CD4-positive, CD25-positive, alpha-beta regulatory T cell (primary cell): Measurements from ENCODE around the gene DPP10. TPM values are rescaled to one million over a fixed set of nuclear protein-coding genes. Genes with fewer than 3 reads are reported as not detected.

ENCODE experiments used
- ATAC-seq, 2 donors: fragments of 150-1000 bp; cut with Tn5 transposase; one replicate each; pipeline ENCODE4 v1.10.0; 2021; ENCODE audit warnings: low read depth in 2 of 2, moderate number of reproducible peaks in 2 of 2, moderate library complexity in 1 of 2
- DNase-seq, 3 donors: peaks; one replicate each; pipeline versions ENCODE4 v3.0.0 to v3.0.0-alpha.2; 2012 to 2022; ENCODE audit warnings: mixed read lengths in 1 of 3
- H3K27ac ChIP-seq: one replicate; pipeline ENCODE4 v1.7.0; 2013; ENCODE audit warnings: mild to moderate bottlenecking, low read length; ENCODE audit not compliant: insufficient read depth, poor library complexity, severe bottlenecking
- H3K27me3 ChIP-seq: one replicate; pipeline ENCODE4 v1.7.0; 2013; ENCODE audit warnings: low read length; ENCODE audit not compliant: control insufficient read depth, insufficient read depth
- H3K36me3 ChIP-seq: one replicate; pipeline ENCODE4 v1.7.0; 2013; ENCODE audit warnings: mild to moderate bottlenecking, low read length, moderate library complexity; ENCODE audit not compliant: control insufficient read depth, insufficient read depth
- H3K4me1 ChIP-seq: 2 replicates; pipeline ENCODE4 v1.7.0; 2013; ENCODE audit warnings: mild to moderate bottlenecking, low read length; ENCODE audit not compliant: insufficient read depth, control insufficient read depth, poor library complexity, severe bottlenecking
- H3K4me3 ChIP-seq: one replicate; pipeline ENCODE4 v1.7.0; 2013; ENCODE audit warnings: low read depth, mild to moderate bottlenecking, low read length, moderate library complexity
- H3K9me3 ChIP-seq, 2 experiments: 1 replicate in 1 of 2; 2 replicates in 1 of 2; pipeline ENCODE4 v1.7.0; 2013; ENCODE audit warnings: low read length in 2 of 2, mild to moderate bottlenecking in 1 of 2, moderate library complexity in 1 of 2; ENCODE audit not compliant: control insufficient read depth in 2 of 2
- H3K27ac Mint-ChIP-seq, 3 donors: one replicate each; pipeline ENCODE4 v1.8.0; 2020 to 2022; ENCODE audit warnings: mild to moderate bottlenecking in 3 of 3, mixed read lengths in 3 of 3, moderate library complexity in 2 of 3
- H3K27me3 Mint-ChIP-seq: one replicate; pipeline ENCODE4 v1.8.0; 2022; ENCODE audit warnings: mild to moderate bottlenecking, mixed read lengths
- H3K36me3 Mint-ChIP-seq: one replicate; pipeline ENCODE4 v1.8.0; 2020; ENCODE audit warnings: mixed read lengths
- H3K4me1 Mint-ChIP-seq, 4 donors: one replicate each; pipeline ENCODE4 v1.8.0; 2020 to 2022; ENCODE audit warnings: mixed read lengths in 4 of 4, mild to moderate bottlenecking in 1 of 4
- H3K4me3 Mint-ChIP-seq, 4 donors: one replicate each; pipeline ENCODE4 v1.8.0; 2020 to 2022; ENCODE audit warnings: mild to moderate bottlenecking in 4 of 4, mixed read lengths in 4 of 4, moderate library complexity in 3 of 4
- H3K9me3 Mint-ChIP-seq, 7 donors: one replicate each; pipeline ENCODE4 v1.8.0; 2020 to 2022; ENCODE audit warnings: mixed read lengths in 7 of 7, mild to moderate bottlenecking in 3 of 7, moderate library complexity in 2 of 7
- polyA plus RNA-seq, 4 donors: library from polyadenylated mRNA; unstranded; fragments of 300-500 nt; fragmentation: Illumina TruSeq; gene quantifications; one replicate each; pipeline ENCODE4 v1.2.3, GENCODE V29; 2021
- total RNA-seq: library from RNA; stranded (reverse); gene quantifications from one replicate; pipeline ENCODE4 v1.2.3, GENCODE V29; 2022

The DPP10 gene
- total and polyA plus RNA-seq, 5 donors from 2014 or later = not detected

DNA sequence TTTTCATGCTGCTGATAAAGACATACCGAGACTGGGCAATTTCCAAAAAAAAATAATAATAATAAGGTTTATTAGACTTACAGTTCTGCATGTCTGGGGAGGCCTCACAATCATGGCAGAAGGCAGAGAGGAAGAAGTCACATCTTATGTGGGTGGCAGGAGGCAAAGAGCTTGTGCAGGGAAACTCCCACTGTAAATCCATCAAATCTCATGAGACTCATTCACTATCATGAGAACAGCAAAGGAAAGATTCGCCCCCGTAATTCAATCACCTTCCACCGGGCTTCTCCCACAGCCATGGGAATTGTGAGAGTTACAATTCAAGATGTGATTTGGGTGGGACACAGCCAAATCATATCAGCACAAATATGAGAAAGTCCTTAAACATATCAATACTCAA lies 1314.8 kb downstream of the DPP10 start:
- Histone ChIP-seq H3K4me1 (no peaks in the 10 kb centered on the region), H3K36me3 (no peaks in the 10 kb centered on the region), H3K9me3 (no peaks in the 10 kb centered on the region), H3K27me3 (no peaks in the 10 kb centered on the region), H3K4me3 (no peak overlapping the region), H3K27ac (no peak overlapping the region)
- peaks cover 0 to 12% (median 2%) of the 10 kb centered on the region in 7 donors for H3K9me3 Mint-ChIP-seq
- H3K4me3 Mint-ChIP-seq = no peak overlapping the region
- H3K4me1 Mint-ChIP-seq = no peaks in the 10 kb centered on the region
- no peaks in the 10 kb centered on the region for H3K36me3 Mint-ChIP-seq
- DNase-seq (no peak), ATAC-seq (no peak)
- no peak overlapping the region for H3K27ac Mint-ChIP-seq
- no peaks in the 10 kb centered on the region for H3K27me3 Mint-ChIP-seq

DNA sequence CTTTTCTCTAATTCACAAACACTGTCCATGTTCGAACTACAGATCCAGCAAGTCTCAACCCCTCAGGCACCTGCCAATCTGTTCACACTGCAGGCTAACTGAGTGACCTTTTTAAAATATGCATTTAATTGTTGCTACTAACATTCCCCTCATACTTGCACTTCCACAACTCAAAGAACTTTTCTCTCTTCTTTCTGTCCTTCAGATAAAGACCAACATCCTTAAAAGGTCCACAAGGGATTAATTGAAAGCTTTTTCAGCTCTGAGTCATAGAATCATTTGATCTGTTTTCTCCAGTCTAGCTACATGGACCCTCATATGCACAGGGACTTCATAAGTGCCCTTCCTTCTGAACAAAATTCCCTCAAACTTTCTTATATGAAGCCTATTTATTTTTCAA lies 1321.2 kb downstream of the DPP10 start:
- Histone ChIP-seq H3K9me3 (no peaks in the 10 kb centered on the region), H3K4me1 (no peaks in the 10 kb centered on the region), H3K27me3 (no peaks in the 10 kb centered on the region), H3K36me3 (no peaks in the 10 kb centered on the region), H3K4me3 (no peak overlapping the region), H3K27ac (no peak overlapping the region)
- Mint-ChIP-seq H3K27ac (no peak overlapping the region), H3K4me1 (no peaks in the 10 kb centered on the region), H3K36me3 (no peaks in the 10 kb centered on the region), H3K27me3 (no peaks in the 10 kb centered on the region), H3K4me3 (no peak overlapping the region), H3K9me3 (peaks cover 3 to 18% (median 7%) of the 10 kb centered on the region in 7 donors)
- DNase-seq = no peak
- ATAC-seq = no peak

DNA sequence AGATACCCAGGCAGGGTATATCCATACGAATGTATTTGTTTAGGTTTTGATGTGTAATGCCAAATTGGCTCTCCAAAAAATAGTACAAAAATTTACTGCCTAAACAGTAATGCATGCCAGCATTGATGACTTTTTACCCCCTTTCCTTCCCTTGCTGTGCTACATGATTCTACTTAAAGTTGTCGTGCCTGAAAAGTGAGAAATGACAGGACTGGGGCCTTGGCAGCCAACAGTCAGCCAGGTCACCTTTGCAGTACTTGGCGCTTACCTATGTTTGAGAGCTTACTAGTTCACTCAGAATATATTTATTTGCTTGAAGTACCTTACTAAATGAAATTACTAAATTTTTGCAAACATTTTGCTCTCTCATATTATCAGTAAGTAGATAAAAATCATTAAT lies 1329.1 kb downstream of the DPP10 start:
- no peak overlapping the region for H3K27ac Mint-ChIP-seq
- no peak overlapping the region for H3K4me3 ChIP-seq
- no peaks in the 10 kb centered on the region for H3K36me3 ChIP-seq
- H3K27me3 Mint-ChIP-seq = no peaks in the 10 kb centered on the region
- no peaks in the 10 kb centered on the region for H3K4me1 ChIP-seq
- H3K4me1 Mint-ChIP-seq = no peaks in the 10 kb centered on the region
- H3K9me3 Mint-ChIP-seq = peaks cover 0 to 15% (median 3%) of the 10 kb centered on the region in 7 donors
- no peak for ATAC-seq
- H3K9me3 ChIP-seq = peaks cover 2 to 4% of the 10 kb centered on the region in 2 experiments
- DNase-seq = no peak
- no peak overlapping the region for H3K4me3 Mint-ChIP-seq
- no peaks in the 10 kb centered on the region for H3K36me3 Mint-ChIP-seq
- no peak overlapping the region for H3K27ac ChIP-seq
- no peaks in the 10 kb centered on the region for H3K27me3 ChIP-seq

DNA sequence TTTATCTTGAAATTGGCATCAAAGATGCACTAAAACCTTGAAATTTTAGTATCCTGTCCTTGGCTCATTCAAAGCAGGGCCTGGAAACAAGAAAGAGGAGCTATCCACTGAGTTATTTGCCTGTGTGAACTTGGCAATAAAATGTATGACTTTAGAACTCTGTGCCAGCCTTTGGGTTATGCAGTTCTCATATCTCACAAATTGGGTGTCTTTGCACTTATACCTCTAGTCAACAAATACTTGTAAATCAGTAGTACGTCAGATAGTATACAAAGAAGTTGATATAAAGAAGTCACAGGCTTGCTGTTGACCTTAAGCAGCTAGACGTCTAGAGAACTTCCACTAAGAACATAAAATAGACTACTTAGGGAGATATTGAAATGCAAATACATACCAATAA lies 1331.9 kb downstream of the DPP10 start:
- Mint-ChIP-seq H3K4me1 (no peaks in the 10 kb centered on the region), H3K4me3 (no peak overlapping the region), H3K27ac (no peak overlapping the region), H3K9me3 (peaks cover 0 to 15% (median 4%) of the 10 kb centered on the region in 7 donors), H3K27me3 (no peaks in the 10 kb centered on the region), H3K36me3 (no peaks in the 10 kb centered on the region)
- Histone ChIP-seq H3K36me3 (no peaks in the 10 kb centered on the region), H3K9me3 (peaks cover 2 to 8% of the 10 kb centered on the region in 2 experiments), H3K27ac (no peak overlapping the region), H3K4me3 (no peak overlapping the region), H3K4me1 (no peaks in the 10 kb centered on the region), H3K27me3 (no peaks in the 10 kb centered on the region)
- no peak for ATAC-seq
- no peak for DNase-seq

DNA sequence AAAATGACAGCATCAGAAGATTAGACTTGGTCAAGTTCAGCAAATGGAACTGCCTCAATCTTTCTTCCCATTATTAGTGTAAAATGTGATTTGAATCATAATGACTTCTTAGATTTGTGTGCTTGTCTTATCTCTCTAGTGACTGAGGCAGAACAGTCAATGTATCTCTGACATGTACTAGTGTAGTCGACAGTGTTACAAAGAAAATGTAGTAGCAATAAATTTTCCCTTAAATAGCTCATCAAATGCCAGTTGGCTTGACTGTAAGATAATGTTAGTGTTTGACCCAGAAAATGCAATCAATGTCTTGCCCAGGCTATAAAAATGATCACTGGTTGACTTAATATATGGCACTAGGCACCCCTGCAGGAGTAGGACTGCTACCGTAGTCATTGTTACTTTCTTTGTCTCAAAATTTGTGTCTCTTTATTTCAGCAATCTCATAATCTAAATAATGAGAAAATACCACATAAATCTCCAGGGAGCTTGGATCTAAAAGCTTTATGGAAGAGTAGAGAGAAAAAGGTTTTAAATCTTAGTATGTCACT lies 1336.7 kb downstream of the DPP10 start:
- Histone ChIP-seq H3K27me3 (no peaks in the 10 kb centered on the region), H3K9me3 (peaks cover 0 to 4% of the 10 kb centered on the region in 2 experiments), H3K4me3 (no peak overlapping the region), H3K27ac (no peak overlapping the region), H3K36me3 (no peaks in the 10 kb centered on the region), H3K4me1 (no peaks in the 10 kb centered on the region)
- H3K27ac Mint-ChIP-seq = no peak overlapping the region
- H3K4me1 Mint-ChIP-seq = no peaks in the 10 kb centered on the region
- no peaks in the 10 kb centered on the region for H3K36me3 Mint-ChIP-seq
- ATAC-seq (no peak), DNase-seq (no peak)
- H3K4me3 Mint-ChIP-seq = no peak overlapping the region
- H3K27me3 Mint-ChIP-seq = no peaks in the 10 kb centered on the region
- H3K9me3 Mint-ChIP-seq = peaks cover 0 to 13% (median 3%) of the 10 kb centered on the region in 7 donors

DNA sequence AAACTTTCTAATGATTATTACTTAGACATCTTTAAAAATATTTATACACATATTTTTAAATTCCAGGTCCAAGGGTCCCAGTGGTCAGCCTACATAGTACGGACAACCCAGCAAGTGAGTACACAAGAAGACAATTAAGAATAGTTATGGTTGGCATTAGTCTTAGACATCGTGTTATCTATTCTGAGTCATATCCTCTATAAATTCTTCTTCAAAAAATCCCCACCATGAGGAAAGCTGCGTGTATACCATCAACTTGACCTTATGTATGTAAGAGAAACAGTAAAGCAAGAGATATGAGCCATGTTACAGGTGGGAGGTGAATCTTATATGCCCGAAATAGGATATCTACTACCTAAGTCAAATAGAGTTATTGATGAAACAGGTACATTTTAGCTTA lies 1339.8 kb downstream of the DPP10 start:
- DNase-seq = no peak
- Histone ChIP-seq H3K27ac (no peak overlapping the region), H3K36me3 (no peaks in the 10 kb centered on the region), H3K27me3 (no peaks in the 10 kb centered on the region), H3K9me3 (peaks cover 0 to 4% of the 10 kb centered on the region in 2 experiments), H3K4me3 (no peak overlapping the region), H3K4me1 (no peaks in the 10 kb centered on the region)
- peaks cover 0 to 17% (median 2%) of the 10 kb centered on the region in 7 donors for H3K9me3 Mint-ChIP-seq
- no peak for ATAC-seq
- H3K36me3 Mint-ChIP-seq = no peaks in the 10 kb centered on the region
- H3K27me3 Mint-ChIP-seq = no peaks in the 10 kb centered on the region
- no peak overlapping the region for H3K27ac Mint-ChIP-seq
- no peak overlapping the region for H3K4me3 Mint-ChIP-seq
- H3K4me1 Mint-ChIP-seq = no peaks in the 10 kb centered on the region

DNA sequence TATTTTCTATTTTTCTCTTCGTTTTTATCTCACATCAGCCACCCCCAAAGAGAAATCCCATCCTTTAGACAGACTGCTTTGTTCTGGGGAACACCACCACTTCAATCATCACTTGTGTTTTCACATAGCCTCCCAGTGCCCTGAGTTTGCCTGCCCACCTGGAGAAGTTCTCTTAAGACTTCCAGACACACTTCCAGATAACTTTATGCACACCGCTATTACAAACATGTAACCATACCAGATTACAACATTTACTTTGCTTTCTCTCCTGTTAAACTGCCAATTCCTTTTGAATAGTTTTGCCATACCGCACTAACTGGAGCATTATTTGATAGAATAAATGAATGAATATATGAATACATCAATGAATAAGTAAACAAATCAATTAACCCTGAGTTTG lies 1353.6 kb downstream of the DPP10 start:
- Mint-ChIP-seq H3K27ac (no peak overlapping the region), H3K4me3 (no peak overlapping the region), H3K27me3 (no peaks in the 10 kb centered on the region), H3K36me3 (no peaks in the 10 kb centered on the region), H3K9me3 (peaks cover 0 to 9% (median 5%) of the 10 kb centered on the region in 7 donors), H3K4me1 (no peaks in the 10 kb centered on the region)
- Histone ChIP-seq H3K36me3 (no peaks in the 10 kb centered on the region), H3K27ac (no peak overlapping the region), H3K4me1 (no peaks in the 10 kb centered on the region), H3K4me3 (no peak overlapping the region), H3K27me3 (no peaks in the 10 kb centered on the region), H3K9me3 (peaks cover 0 to 3% of the 10 kb centered on the region in 2 experiments)
- DNase-seq = no peak
- no peak for ATAC-seq

DNA sequence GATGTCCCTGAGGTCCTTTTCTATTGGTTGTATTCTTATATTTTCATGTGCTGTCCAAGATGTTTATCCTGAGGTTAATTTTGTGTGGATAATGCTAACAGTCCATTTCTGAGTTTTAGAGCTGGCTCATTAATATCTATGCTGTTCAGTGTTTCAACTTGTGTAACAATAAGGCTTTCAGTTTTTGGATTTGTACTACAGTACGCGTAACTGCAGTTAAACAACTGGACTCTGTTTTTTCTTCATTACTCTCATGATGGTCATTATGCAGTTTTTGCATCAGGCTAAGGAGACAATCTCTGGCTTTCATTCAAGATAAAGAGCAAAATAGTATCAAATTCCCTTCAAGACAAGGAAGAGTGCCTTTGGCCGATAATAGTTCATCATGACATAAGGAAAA lies 1364.8 kb downstream of the DPP10 start:
- H3K36me3 Mint-ChIP-seq = no peaks in the 10 kb centered on the region
- ATAC-seq (no peak), DNase-seq (no peak)
- H3K27me3 Mint-ChIP-seq = no peaks in the 10 kb centered on the region
- no peaks in the 10 kb centered on the region for H3K4me1 ChIP-seq
- H3K9me3 ChIP-seq = no peaks in the 10 kb centered on the region
- peaks cover 2 to 26% (median 8%) of the 10 kb centered on the region in 7 donors for H3K9me3 Mint-ChIP-seq
- H3K27me3 ChIP-seq = no peaks in the 10 kb centered on the region
- no peaks in the 10 kb centered on the region for H3K4me1 Mint-ChIP-seq
- no peak overlapping the region for H3K4me3 Mint-ChIP-seq
- no peak overlapping the region for H3K27ac ChIP-seq
- no peaks in the 10 kb centered on the region for H3K36me3 ChIP-seq
- no peak overlapping the region for H3K4me3 ChIP-seq
- no peak overlapping the region for H3K27ac Mint-ChIP-seq
